K562 (cell line): ENCODE data around the gene SAMD9. TPM values are rescaled to one million over a fixed set of nuclear protein-coding genes. Genes with fewer than 3 reads are reported as not detected.

ENCODE experiments used
- E4F1 ChIP-seq: fragments of 250-450 bp; sonication (Bioruptor Pico); IDR thresholded peaks from 2 replicates; pipeline ENCODE4 v1.5.0; 2021; ENCODE audit warnings: mild to moderate bottlenecking, borderline replicate concordance
- EP300 ChIP-seq: IDR thresholded peaks from 2 replicates; pipeline ENCODE4 v1.6.1; 2012; ENCODE audit warnings: low read length, improper control_type of control experiment
- ERF ChIP-seq: fragments of 450-650 bp; formaldehyde crosslinking; IDR thresholded peaks from 2 replicates; pipeline ENCODE4 v1.4.0; 2020; ENCODE audit warnings: mild to moderate bottlenecking, mixed read lengths
- ETS2 ChIP-seq: IDR thresholded peaks from 2 replicates; pipeline ENCODE4 v1.6.1; 2016; ENCODE audit warnings: borderline replicate concordance, missing genetic modification characterization, mild to moderate bottlenecking, moderate library complexity, missing compliant biosample characterization; ENCODE audit not compliant: poor library complexity, severe bottlenecking
- KAT8 ChIP-seq: fragments of 450-650 bp; IDR thresholded peaks from 2 replicates; pipeline ENCODE4 v1.6.1; 2016; ENCODE audit warnings: low read depth, mild to moderate bottlenecking
- NBN ChIP-seq: fragments of 450-650 bp; IDR thresholded peaks from 2 replicates; pipeline ENCODE4 v1.6.1; 2016; ENCODE audit warnings: low read depth, mild to moderate bottlenecking
- RBM22 ChIP-seq: fragments of 200-400 bp; formaldehyde crosslinking; IDR thresholded peaks from 2 replicates; pipeline ENCODE4 v1.6.1; 2018; ENCODE audit warnings: low read length, low read depth; ENCODE audit not compliant: poor library complexity, severe bottlenecking
- SMAD1 ChIP-seq: fragments of 150-350 bp; IDR thresholded peaks from 2 replicates; pipeline ENCODE4 v1.6.1; 2014; ENCODE audit warnings: low read length, low read depth; ENCODE audit not compliant: partially characterized antibody
- SMAD2 ChIP-seq: fragments of 150-350 bp; IDR thresholded peaks from 2 replicates; pipeline ENCODE4 v1.6.1; 2014; ENCODE audit warnings: low read depth, mild to moderate bottlenecking, low read length
- VEZF1 ChIP-seq: fragments of 200-800 bp; sonication (Bioruptor generic); IDR thresholded peaks from 2 replicates; pipeline ENCODE4 v1.6.1; 2017; ENCODE audit warnings: missing genetic modification characterization, missing compliant biosample characterization
- ZFPM2 ChIP-seq: fragments of 250-450 bp; sonication (Bioruptor Pico); IDR thresholded peaks from 2 replicates; pipeline ENCODE4 v1.5.1; 2022; ENCODE audit warnings: mild to moderate bottlenecking
- ZNF197 ChIP-seq: fragments of 200-800 bp; sonication (Bioruptor generic); IDR thresholded peaks from 2 replicates; pipeline ENCODE4 v1.6.1; 2016; ENCODE audit warnings: low read depth, missing genetic modification characterization, missing compliant biosample characterization
- ZNF23 ChIP-seq: fragments of 250-450 bp; sonication (Bioruptor Pico); IDR thresholded peaks from 2 replicates; pipeline ENCODE4 v1.4.0; 2020; ENCODE audit warnings: mild to moderate bottlenecking
- ZNF444 ChIP-seq: fragments of 250-450 bp; sonication (Bioruptor Pico); IDR thresholded peaks from 2 replicates; pipeline ENCODE4 v1.4.0; 2020; ENCODE audit warnings: mild to moderate bottlenecking, moderate library complexity
- ZNF639 ChIP-seq, 2 experiments: fragments of 200-800 bp in 1 of 2; sonication (Bioruptor generic) in 1 of 2; sonication (generic) in 1 of 2; formaldehyde crosslinking in 1 of 2; IDR thresholded peaks in 1 of 2; conservative IDR thresholded peaks in 1 of 2; 2 replicates each; pipeline versions ENCODE4 v1.5.0 to v1.6.1; 2016 to 2020; ENCODE audit warnings: missing compliant biosample characterization in 1 of 2, missing genetic modification characterization in 1 of 2, missing genetic modification reagents in 1 of 2
- ZNF695 ChIP-seq: fragments of 450-650 bp; formaldehyde crosslinking; IDR thresholded peaks from 2 replicates; pipeline ENCODE4 v1.4.0; 2020; ENCODE audit warnings: mild to moderate bottlenecking, moderate library complexity
- ZNF699 ChIP-seq: fragments of 250-450 bp; sonication (Bioruptor Pico); IDR thresholded peaks from 2 replicates; pipeline ENCODE4 v1.8.0; 2021; ENCODE audit warnings: mild to moderate bottlenecking, moderate library complexity; ENCODE audit not compliant: insufficient replicate concordance
- polyA plus RNA-seq, 8 experiments: library from polyadenylated mRNA; depleted of rRNA in 4 of 8; stranded (reverse) in 5 of 8; unstranded in 3 of 8; fragments of >200 nt; fragmentation: Nextera tagmentation in 2 of 8; fragmentation: Illumina TruSeq in 1 of 8; extraction: Ambion mirVana in 2 of 8; extraction: Trizol in 1 of 8; gene quantifications; 2 replicates each; pipeline versions ENCODE4 v1.2.1 to v1.2.3, GENCODE V29; 2011 to 2014; ENCODE audit warnings: inconsistent platforms in 1 of 8, missing spikeins in 1 of 8
- total RNA-seq, 7 experiments: library from RNA; depleted of rRNA in 6 of 7; stranded (reverse); fragments of >200 nt in 6 of 7; fragmentation: Illumina TruSeq in 2 of 7; extraction: Trizol in 2 of 7; gene quantifications; 2 replicates each; pipeline versions ENCODE4 v1.2.1 to v1.2.3, GENCODE V29; 2011 to 2021; ENCODE audit warnings: low replicate concordance in 1 of 7
- TF ChIP-seq, protein P1 (sequence below): fragments of 450-650 bp; IDR thresholded peaks from 2 replicates; pipeline ENCODE4 v1.7.0; 2016; ENCODE audit warnings: borderline replicate concordance
- TF ChIP-seq, protein P2 (sequence below), 2 experiments: fragments of 450-650 bp in 1 of 2; sonication (generic) in 1 of 2; formaldehyde crosslinking in 1 of 2; IDR thresholded peaks in 1 of 2; conservative IDR thresholded peaks in 1 of 2; 2 replicates each; pipeline versions ENCODE4 v1.6.1 to v1.8.1; 2016 to 2023; ENCODE audit warnings: mild to moderate bottlenecking in 2 of 2, moderate library complexity in 2 of 2, inconsistent platforms in 1 of 2, missing genetic modification reagents in 1 of 2

SAMD9 gene
- total and polyA plus RNA-seq, 9 of the 15 experiments (the other 6 are each of a cell fraction or from before 2014, with no cell fraction given) = 1.0 to 4.0 (median 1.9) TPM

DNA sequence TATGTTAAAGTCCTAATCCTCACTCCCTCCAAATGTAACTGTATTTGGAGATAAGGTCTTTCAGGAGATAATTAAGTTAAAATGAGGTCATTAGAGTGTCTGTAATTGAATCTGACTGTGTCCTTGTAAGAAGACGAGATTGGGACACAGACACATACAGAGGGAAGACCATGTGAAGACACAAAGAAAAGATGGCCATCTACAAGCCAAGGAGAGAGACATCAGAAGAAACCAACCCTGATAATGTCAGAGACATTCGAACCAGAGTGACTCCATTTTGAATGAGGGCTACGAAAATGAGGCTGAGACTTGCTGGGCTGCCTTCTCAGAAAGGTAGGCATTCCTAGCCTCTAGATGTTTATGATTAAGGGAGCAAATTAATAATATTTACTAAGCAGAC, 30.9 kb upstream of the SAMD9 start (continued):
- TF ChIP-seq ZNF23 (peak; percentile 63; the same call in 1 of the 2 replicates), SMAD1 (no peak), SMAD2 (no peak), ZNF639 (CRISPR knock-in tag; conservative IDR thresholded peaks at IDR 0.05 in 1 of 2, IDR thresholded peaks at IDR 0.05 in 1 of 2) (peak in 1 of 2 experiments; percentile 93; a peak in 2 of 4 replicates), ETS2 (tag) (no peak), ZNF197 (CRISPR knock-in tag) (peak; percentile 94), E4F1 (CRISPR knock-in tag) (no peak), RBM22 (no peak), EP300 (no peak), ZNF699 (no peak), KAT8 (no peak), ZFPM2 (CRISPR knock-in tag) (no peak), NBN (no peak), ZNF444 (CRISPR knock-in tag) (0 out of 2 replicates have a peak, but pooled peaks have one; percentile 22), ZNF695 (peak; percentile 88), VEZF1 (CRISPR knock-in tag) (no peak), ERF (CRISPR knock-in tag) (0 out of 2 replicates have a peak, but pooled peaks have one; percentile 38)
- TF ChIP-seq, protein P1, sequence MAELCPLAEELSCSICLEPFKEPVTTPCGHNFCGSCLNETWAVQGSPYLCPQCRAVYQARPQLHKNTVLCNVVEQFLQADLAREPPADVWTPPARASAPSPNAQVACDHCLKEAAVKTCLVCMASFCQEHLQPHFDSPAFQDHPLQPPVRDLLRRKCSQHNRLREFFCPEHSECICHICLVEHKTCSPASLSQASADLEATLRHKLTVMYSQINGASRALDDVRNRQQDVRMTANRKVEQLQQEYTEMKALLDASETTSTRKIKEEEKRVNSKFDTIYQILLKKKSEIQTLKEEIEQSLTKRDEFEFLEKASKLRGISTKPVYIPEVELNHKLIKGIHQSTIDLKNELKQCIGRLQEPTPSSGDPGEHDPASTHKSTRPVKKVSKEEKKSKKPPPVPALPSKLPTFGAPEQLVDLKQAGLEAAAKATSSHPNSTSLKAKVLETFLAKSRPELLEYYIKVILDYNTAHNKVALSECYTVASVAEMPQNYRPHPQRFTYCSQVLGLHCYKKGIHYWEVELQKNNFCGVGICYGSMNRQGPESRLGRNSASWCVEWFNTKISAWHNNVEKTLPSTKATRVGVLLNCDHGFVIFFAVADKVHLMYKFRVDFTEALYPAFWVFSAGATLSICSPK = no peak
- TF ChIP-seq, protein P2, sequence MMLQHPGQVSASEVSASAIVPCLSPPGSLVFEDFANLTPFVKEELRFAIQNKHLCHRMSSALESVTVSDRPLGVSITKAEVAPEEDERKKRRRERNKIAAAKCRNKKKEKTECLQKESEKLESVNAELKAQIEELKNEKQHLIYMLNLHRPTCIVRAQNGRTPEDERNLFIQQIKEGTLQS (IDR thresholded peaks at IDR 0.05) = no peak
- TF ChIP-seq, protein P2 (CRISPR knock-in tag; conservative IDR thresholded peaks at IDR 0.05) = no peak
